Immature natural killer cell (primary cell): Measurements from ENCODE around the gene XRCC4. TPM values are rescaled to one million over a fixed set of nuclear protein-coding genes. Genes with fewer than 3 reads are reported as not detected.

Experiments
- DNase-seq, 3 donors: peaks; one replicate each; pipeline ENCODE4 v3.0.0; 2022; ENCODE audit warnings: mixed read lengths in 1 of 3
- H3K27ac Mint-ChIP-seq, 6 donors: one replicate each; pipeline ENCODE4 v1.8.0; 2020; ENCODE audit warnings: mixed read lengths in 6 of 6, mild to moderate bottlenecking in 5 of 6, inconsistent platforms in 4 of 6, moderate library complexity in 3 of 6
- H3K27me3 Mint-ChIP-seq, 3 donors: one replicate each; pipeline ENCODE4 v1.8.0; 2020 to 2021; ENCODE audit warnings: low read depth in 3 of 3, mild to moderate bottlenecking in 3 of 3, mixed read lengths in 3 of 3, moderate library complexity in 3 of 3, inconsistent platforms in 1 of 3
- H3K36me3 Mint-ChIP-seq, 3 donors: one replicate each; pipeline ENCODE4 v1.8.0; 2020; ENCODE audit warnings: mixed read lengths in 3 of 3, inconsistent platforms in 2 of 3, mild to moderate bottlenecking in 2 of 3
- H3K4me1 Mint-ChIP-seq, 2 donors: one replicate each; pipeline ENCODE4 v1.8.0; 2020; ENCODE audit warnings: inconsistent platforms in 2 of 2, mild to moderate bottlenecking in 2 of 2, mixed read lengths in 2 of 2, moderate library complexity in 1 of 2
- H3K4me3 Mint-ChIP-seq, 5 donors: one replicate each; pipeline ENCODE4 v1.8.0; 2020; ENCODE audit warnings: mild to moderate bottlenecking in 5 of 5, mixed read lengths in 5 of 5, inconsistent platforms in 3 of 5, moderate library complexity in 3 of 5
- H3K9me3 Mint-ChIP-seq, 6 donors: one replicate each; pipeline ENCODE4 v1.8.0; 2020; ENCODE audit warnings: mild to moderate bottlenecking in 6 of 6, mixed read lengths in 6 of 6, inconsistent platforms in 4 of 6, moderate library complexity in 3 of 6
- polyA plus RNA-seq, 3 donors: library from polyadenylated mRNA; unstranded; fragments of 300-500 nt; fragmentation: Illumina TruSeq; gene quantifications; one replicate each; pipeline ENCODE4 v1.2.3, GENCODE V29; 2021

Gene XRCC4
- polyA plus RNA-seq, 3 donors from 2014 or later, result 8.0 to 14.9 (median 11.7) TPM

DNA sequence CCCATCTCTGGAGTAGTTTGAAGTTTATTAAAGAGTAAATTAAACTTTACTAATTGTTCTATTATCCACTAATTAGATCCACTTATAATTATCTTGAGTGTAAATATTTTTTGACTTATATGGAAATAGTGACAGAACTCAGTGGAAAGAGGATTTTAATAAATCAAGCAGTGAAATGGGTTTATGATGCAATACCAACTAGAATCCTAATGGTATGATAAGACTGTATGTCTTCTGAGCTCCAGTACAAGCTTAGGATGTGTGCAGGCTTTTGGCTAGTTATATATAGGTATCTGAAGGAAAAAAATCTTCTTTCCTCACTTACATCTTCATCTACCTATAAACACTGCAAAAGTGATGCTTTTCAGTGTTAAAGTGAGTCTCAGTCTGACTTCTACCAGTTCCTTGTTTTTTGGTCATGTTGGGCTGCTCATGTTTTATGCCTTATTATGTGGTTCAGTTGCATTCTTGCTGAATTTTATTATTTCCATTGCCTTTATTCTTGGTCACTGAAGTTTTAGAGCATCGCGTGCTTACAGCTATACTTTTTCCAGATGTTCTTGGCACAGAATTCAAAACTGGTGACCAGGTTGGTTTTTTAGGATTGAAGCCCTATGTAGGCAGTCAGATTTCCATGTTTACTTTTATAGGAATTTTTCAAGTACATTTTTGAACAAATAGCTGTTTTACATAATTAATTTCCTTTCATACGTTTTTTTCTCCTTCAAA, 30.5 kb downstream of the XRCC4 start:
- H3K4me3 Mint-ChIP-seq, result no peak overlapping the region
- H3K9me3 Mint-ChIP-seq, result peaks cover 0 to 5% (median 0%) of the 10 kb centered on the region in 6 donors
- no peaks in the 10 kb centered on the region for H3K27me3 Mint-ChIP-seq
- no peak for DNase-seq
- H3K36me3 Mint-ChIP-seq, result peaks cover 12 to 25% (median 22%) of the 10 kb centered on the region in 3 donors
- no peak overlapping the region for H3K27ac Mint-ChIP-seq
- peaks cover 9 to 23% of the 10 kb centered on the region in 2 donors for H3K4me1 Mint-ChIP-seq

DNA sequence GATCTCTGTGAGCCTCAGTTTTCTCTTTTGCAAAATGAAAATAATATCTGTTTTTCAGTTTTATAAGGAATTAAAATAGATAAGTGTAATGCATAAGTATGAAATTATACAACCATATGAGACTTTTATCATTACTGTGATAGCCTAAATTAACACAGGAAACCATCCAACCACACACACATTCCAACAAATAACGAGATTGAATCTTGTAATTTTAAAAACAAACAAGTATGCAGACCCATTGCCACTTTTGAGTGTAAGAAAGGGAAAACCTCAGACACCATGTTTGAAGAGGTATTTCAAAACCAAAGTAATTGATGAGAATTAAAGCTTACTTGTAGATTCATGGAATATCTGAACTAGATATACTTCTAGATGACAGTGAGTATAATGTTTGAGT, 32.0 kb downstream of the XRCC4 start:
- Mint-ChIP-seq H3K9me3 (peaks cover 0 to 5% (median 0%) of the 10 kb centered on the region in 6 donors), H3K4me1 (peaks cover 9 to 23% of the 10 kb centered on the region in 2 donors), H3K27ac (peak overlapping the region in 1 of 6 donors; percentile 7), H3K4me3 (no peak overlapping the region), H3K27me3 (no peaks in the 10 kb centered on the region), H3K36me3 (peaks cover 14 to 35% (median 32%) of the 10 kb centered on the region in 3 donors)
- peak; percentile 5 to 9 (median 9) for DNase-seq

DNA sequence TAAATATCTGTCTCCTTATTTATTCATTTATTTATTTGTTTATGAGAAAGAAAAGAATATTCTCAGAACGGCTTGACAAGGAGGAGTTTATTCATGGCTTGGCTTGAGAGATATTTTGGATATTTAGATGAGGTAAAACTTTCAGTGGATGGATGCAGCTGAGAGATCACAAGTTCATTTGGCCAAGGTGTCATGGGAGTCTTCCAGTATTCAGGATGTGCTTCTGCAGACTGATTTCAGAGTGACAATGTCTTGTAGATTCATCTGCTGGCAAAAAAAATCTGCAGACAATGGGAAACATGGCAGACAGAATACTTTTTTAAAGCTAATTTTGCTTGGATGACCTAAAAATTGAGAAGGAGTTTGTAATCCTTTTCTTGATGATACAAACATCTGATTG, 38.5 kb downstream of the XRCC4 start:
- Mint-ChIP-seq H3K9me3 (peaks cover 0 to 9% (median 0%) of the 10 kb centered on the region in 6 donors), H3K36me3 (peaks cover 32 to 58% (median 57%) of the 10 kb centered on the region in 3 donors), H3K4me1 (no peaks in the 10 kb centered on the region), H3K4me3 (no peak overlapping the region), H3K27ac (no peak overlapping the region), H3K27me3 (no peaks in the 10 kb centered on the region)
- no peak for DNase-seq

DNA sequence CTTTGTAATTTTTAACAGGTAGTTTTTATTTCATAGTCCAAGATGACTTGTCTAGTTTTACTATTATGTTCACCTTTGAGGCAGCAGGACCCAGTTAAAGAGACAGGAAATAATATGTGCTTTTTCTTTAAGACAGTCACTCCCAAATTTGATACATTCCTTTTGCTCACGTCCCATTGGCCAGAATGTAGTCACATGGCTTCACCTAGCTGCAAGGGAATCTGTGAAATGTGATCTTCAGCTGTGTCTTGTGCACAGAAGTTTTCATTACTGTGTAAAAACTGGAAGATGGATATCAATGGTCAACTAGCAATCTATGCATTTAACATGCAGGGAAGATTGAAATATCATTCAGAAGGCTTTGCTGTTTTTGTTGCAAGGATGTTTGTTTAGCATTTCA, 41.1 kb downstream of the XRCC4 start:
- peaks cover 23 to 50% (median 41%) of the 10 kb centered on the region in 3 donors for H3K36me3 Mint-ChIP-seq
- H3K27ac Mint-ChIP-seq, result no peak overlapping the region
- H3K9me3 Mint-ChIP-seq, result peaks cover 0 to 4% (median 0%) of the 10 kb centered on the region in 6 donors
- no peak overlapping the region for H3K4me3 Mint-ChIP-seq
- DNase-seq, result no peak
- H3K27me3 Mint-ChIP-seq, result no peaks in the 10 kb centered on the region
- no peaks in the 10 kb centered on the region for H3K4me1 Mint-ChIP-seq

DNA sequence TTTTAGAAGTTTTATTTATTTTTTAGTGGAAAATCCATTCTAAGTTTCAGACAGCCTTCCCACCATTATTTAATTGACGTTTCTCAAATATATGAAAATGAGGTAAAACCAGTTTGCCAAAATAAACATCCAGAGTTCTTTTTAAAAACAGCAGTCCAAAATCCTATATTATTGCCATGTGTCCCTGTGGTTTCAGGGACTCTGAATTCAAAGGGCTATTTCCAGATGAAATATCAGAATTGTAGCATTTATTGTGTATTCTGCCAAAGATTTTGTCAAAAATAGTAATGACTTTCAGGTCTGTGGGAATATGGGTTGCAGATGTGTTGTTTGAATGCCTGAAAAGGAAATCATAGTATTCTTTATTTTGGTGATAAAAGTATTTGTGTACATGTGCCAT, 41.6 kb downstream of the XRCC4 start:
- H3K27ac Mint-ChIP-seq, result no peak overlapping the region
- H3K4me3 Mint-ChIP-seq, result no peak overlapping the region
- H3K9me3 Mint-ChIP-seq, result peaks cover 0 to 4% (median 0%) of the 10 kb centered on the region in 6 donors
- H3K4me1 Mint-ChIP-seq, result no peaks in the 10 kb centered on the region
- H3K27me3 Mint-ChIP-seq, result no peaks in the 10 kb centered on the region
- peaks cover 23 to 50% (median 37%) of the 10 kb centered on the region in 3 donors for H3K36me3 Mint-ChIP-seq
- no peak for DNase-seq

DNA sequence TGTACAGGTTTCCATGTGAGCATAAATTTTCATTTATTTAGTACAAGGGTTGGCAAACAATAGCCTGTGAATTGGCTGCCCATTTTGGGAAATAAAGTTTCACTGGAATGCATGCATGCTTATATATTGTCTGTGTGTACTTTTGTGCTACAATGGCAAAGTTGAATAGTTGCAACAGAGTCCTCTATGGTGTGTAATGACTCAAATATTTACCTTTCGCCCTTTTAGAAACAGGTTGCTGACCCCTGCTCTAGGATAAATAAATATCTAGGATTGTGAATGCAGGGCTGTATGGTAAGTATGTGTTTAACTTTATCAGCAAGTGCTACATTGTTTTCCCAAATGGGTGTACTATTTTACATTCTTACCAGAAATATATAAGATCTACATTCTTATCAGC, 47.2 kb downstream of the XRCC4 start:
- no peaks in the 10 kb centered on the region for H3K27me3 Mint-ChIP-seq
- H3K4me3 Mint-ChIP-seq, result no peak overlapping the region
- H3K36me3 Mint-ChIP-seq, result peaks cover 14 to 39% (median 31%) of the 10 kb centered on the region in 3 donors
- H3K4me1 Mint-ChIP-seq, result no peaks in the 10 kb centered on the region
- H3K9me3 Mint-ChIP-seq, result peaks cover 0 to 7% (median 1%) of the 10 kb centered on the region in 6 donors
- no peak for DNase-seq
- H3K27ac Mint-ChIP-seq, result no peak overlapping the region

DNA sequence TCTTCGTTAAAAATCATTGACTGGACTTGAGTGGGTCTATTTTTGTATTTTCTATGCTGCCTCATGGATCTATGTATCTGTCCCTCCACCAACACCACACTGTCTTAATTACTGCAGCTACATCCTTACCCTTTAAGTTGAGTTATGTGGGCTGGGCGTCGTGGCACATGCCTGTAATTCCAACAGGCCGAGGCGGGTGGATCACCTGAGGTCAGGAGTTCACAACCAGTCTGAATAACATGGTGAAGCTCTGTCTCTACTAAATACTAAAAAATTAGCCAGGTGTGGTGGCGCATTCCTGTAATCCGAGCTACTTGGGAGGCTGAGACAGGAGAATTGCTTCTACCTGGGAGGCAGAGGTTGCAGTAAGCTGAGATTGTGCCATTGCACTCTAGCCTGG, 48.2 kb downstream of the XRCC4 start:
- Mint-ChIP-seq H3K27me3 (no peaks in the 10 kb centered on the region), H3K9me3 (peaks cover 0 to 13% (median 3%) of the 10 kb centered on the region in 6 donors), H3K36me3 (peaks cover 14 to 39% (median 33%) of the 10 kb centered on the region in 3 donors), H3K4me3 (no peak overlapping the region), H3K27ac (peak overlapping the region in 1 of 6 donors; percentile 18), H3K4me1 (no peaks in the 10 kb centered on the region)
- no peak for DNase-seq

DNA sequence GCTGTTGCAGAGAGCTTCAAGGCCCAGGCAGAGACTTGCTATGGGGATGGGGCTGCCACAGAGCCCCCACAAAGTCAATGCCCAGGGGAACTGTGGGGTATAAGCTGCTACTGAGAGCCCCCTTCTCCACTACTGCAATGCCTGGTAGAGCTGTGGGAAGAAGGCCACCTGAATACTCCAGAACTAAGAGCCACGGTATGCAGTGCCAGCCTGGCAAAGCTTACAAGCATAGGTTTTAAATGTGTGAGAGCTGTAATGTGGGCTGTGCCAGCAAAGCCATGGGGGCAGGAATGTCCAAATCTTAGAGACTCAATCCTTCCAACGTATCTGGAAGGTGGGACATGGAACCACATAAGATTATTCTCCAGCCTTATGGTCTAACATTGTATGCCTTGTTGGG, 49.2 kb downstream of the XRCC4 start:
- Mint-ChIP-seq H3K4me1 (no peaks in the 10 kb centered on the region), H3K36me3 (peaks cover 19 to 41% (median 30%) of the 10 kb centered on the region in 3 donors), H3K9me3 (peaks cover 0 to 19% (median 6%) of the 10 kb centered on the region in 6 donors), H3K27ac (no peak overlapping the region), H3K4me3 (no peak overlapping the region), H3K27me3 (no peaks in the 10 kb centered on the region)
- DNase-seq, result no peak

DNA sequence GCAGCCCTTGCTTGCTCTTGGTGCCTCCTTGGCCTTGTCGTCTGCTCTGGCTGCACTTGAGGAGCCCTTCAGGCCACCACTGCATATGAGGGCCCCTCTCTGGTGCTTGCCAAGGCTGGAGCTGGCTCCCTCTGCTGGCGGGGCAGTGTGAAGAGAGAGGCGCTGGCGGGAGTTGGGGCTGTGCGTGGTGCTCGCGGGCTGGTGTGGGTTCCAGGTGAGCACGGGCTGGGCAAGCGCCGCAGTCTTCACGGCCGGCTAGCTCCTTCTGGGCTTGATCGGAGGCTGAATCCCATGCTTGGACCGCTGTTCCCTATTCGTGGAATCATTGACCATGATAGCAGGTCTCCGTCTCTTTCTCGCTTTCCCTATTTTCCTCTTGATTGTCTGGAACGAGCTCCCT, 56.5 kb downstream of the XRCC4 start:
- Mint-ChIP-seq H3K27ac (no peak overlapping the region), H3K9me3 (peaks cover 0 to 16% (median 10%) of the 10 kb centered on the region in 6 donors), H3K4me3 (no peak overlapping the region), H3K36me3 (peaks cover 22 to 49% (median 38%) of the 10 kb centered on the region in 3 donors), H3K4me1 (no peaks in the 10 kb centered on the region), H3K27me3 (peaks cover 0 to 1% (median 0%) of the 10 kb centered on the region in 3 donors)
- no peak for DNase-seq

DNA sequence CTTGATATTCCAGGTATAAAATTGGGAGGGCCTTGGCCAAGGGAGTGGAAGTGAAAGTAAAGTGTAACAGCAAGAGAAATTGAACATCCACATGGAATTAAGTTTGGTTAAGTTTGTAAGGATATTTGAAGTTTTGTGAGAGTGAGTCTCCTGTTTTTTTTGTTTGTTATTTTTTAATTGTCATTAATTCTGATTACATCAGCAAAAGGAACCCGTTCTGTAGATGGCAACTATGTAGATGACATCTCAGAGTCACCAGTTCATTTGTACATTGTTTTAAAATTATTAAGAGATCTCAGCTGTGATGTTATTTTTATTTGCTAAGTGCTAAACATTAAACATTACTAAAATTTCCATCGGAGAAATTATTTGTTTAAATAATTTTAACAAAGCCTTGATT, 65.2 kb downstream of the XRCC4 start:
- Mint-ChIP-seq H3K4me1 (no peaks in the 10 kb centered on the region), H3K27ac (no peak overlapping the region), H3K36me3 (peaks cover 0 to 8% (median 3%) of the 10 kb centered on the region in 3 donors), H3K4me3 (no peak overlapping the region), H3K27me3 (peaks cover 0 to 3% (median 0%) of the 10 kb centered on the region in 3 donors), H3K9me3 (no peaks in the 10 kb centered on the region)
- no peak for DNase-seq

DNA sequence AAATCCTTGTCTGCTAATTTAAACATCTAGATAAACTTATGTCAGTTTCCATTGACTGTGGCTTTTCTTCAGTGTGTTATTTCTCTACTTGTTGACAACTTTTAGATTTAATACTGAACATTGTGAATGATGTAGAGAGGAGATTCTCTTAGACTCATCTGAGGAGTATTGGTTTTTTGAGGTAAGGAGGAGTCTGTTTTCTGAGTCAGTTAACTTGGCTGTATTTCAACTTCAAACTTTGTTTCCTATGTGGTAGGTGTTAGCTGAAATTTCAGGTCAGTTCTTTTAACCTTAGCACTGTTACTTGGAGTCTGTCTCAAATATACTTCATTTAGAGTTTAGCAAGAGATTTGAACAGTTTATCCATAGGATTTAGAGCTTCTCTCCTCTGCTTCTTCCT, 67.9 kb downstream of the XRCC4 start:
- Mint-ChIP-seq H3K4me1 (no peaks in the 10 kb centered on the region), H3K27me3 (peaks cover 0 to 3% (median 0%) of the 10 kb centered on the region in 3 donors), H3K9me3 (no peaks in the 10 kb centered on the region), H3K4me3 (no peak overlapping the region), H3K36me3 (peaks cover 0 to 12% (median 0%) of the 10 kb centered on the region in 3 donors), H3K27ac (no peak overlapping the region)
- DNase-seq, result no peak

DNA sequence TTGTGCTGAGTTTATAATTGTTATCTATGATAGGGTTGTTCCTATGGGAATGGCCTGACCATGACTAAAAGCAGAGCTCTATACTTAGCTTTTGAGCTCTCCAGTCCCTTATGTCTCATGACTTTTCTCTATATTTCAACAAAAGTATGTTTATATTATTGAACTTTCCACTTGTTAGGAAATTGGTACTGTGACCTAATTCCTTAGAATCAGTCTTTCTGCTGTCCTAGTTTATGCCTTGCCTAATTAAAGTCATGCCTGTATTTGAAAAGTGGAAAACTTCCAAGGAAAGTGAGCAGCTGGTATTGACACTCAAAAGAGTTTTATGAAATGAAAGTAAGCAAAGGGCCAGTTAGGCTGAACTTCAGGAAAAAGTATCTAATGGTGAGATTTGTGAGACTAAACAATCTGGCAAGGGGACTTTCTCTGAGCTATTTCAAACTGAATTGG, 68.6 kb downstream of the XRCC4 start:
- H3K27me3 Mint-ChIP-seq, result peaks cover 0 to 3% (median 0%) of the 10 kb centered on the region in 3 donors
- no peak overlapping the region for H3K4me3 Mint-ChIP-seq
- no peak overlapping the region for H3K27ac Mint-ChIP-seq
- H3K4me1 Mint-ChIP-seq, result no peaks in the 10 kb centered on the region
- H3K36me3 Mint-ChIP-seq, result peaks cover 0 to 12% (median 0%) of the 10 kb centered on the region in 3 donors
- DNase-seq, result no peak
- H3K9me3 Mint-ChIP-seq, result no peaks in the 10 kb centered on the region

DNA sequence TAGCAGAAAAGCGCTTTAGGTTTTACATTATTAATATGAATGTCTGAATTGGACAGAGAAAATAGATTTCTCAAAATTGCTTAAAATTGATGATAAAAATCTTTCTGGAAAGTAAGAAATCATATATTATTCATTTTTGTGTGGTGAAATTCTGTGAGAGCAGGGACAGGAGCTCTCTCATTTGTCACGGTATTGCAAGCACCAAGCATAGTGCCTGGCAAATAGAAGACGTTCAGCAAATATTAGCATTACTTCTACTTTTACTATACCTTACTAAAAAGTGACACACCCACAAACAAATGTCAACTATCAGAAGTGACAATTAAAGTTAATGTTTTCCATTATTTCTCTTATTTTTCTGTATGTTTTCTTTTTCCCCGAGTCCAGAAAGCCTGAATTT, 69.1 kb downstream of the XRCC4 start:
- H3K36me3 Mint-ChIP-seq, result peaks cover 0 to 12% (median 0%) of the 10 kb centered on the region in 3 donors
- H3K9me3 Mint-ChIP-seq, result no peaks in the 10 kb centered on the region

DNA sequence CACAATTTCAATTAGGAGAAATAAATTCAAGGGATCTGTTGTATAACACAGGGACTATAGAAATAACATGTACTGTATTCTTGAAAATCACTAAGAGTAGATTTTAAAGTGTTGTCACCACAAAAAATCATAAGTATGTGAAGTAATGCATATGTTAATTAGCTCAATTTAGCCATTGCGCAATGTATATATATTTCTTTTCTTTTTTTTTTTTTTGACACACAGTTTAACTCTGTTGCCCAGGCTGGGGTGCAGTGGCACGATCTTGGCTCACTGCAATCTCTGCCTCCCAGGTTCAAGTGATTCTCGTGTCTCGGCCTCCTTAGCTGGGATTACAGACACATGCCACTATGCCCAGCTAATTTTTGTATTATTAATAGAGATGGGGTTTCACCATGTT, 70.2 kb downstream of the XRCC4 start:
- H3K27me3 Mint-ChIP-seq, result peaks cover 0 to 3% (median 0%) of the 10 kb centered on the region in 3 donors
- peaks cover 0 to 12% (median 0%) of the 10 kb centered on the region in 3 donors for H3K36me3 Mint-ChIP-seq
- H3K27ac Mint-ChIP-seq, result no peak overlapping the region
- no peak for DNase-seq
- no peaks in the 10 kb centered on the region for H3K4me1 Mint-ChIP-seq
- no peaks in the 10 kb centered on the region for H3K9me3 Mint-ChIP-seq
- no peak overlapping the region for H3K4me3 Mint-ChIP-seq

More for the DNA sequence above, 69.1 kb downstream of the XRCC4 start:
- DNase-seq, result no peak
- H3K4me3 Mint-ChIP-seq, result no peak overlapping the region
- no peak overlapping the region for H3K27ac Mint-ChIP-seq
- H3K27me3 Mint-ChIP-seq, result peaks cover 0 to 3% (median 0%) of the 10 kb centered on the region in 3 donors
- no peaks in the 10 kb centered on the region for H3K4me1 Mint-ChIP-seq
